HEK293T (cell line): ENCODE measurements around the gene LMAN1L.

Experiments
- CTCF ChIA-PET: fragments of 350-600 bp; formaldehyde crosslinking; extraction: SDS; loops from one replicate; lab custom pipeline; 2021; ENCODE audit warnings: antibody characterized with exemption, inconsistent platforms; lab: Yijun Ruan, JAX
- POLR2A ChIA-PET: fragments of 350-600 bp; formaldehyde crosslinking; extraction: SDS; loops from one replicate; lab custom pipeline; 2020; ENCODE audit warnings: antibody characterized with exemption, inconsistent platforms; lab: Yijun Ruan, JAX
- DNase-seq: peaks from one replicate; pipeline ENCODE4 v3.0.0; 2012; ENCODE audit warnings: mixed read lengths; ENCODE audit errors: extremely low spot score
- ARNT ChIP-seq: fragments of 450-650 bp; IDR thresholded peaks from 2 replicates; pipeline ENCODE4 v1.6.1; 2017; ENCODE audit warnings: mild to moderate bottlenecking
- BHLHE40 ChIP-seq: fragments of 450-650 bp; IDR thresholded peaks from 2 replicates; pipeline ENCODE4 v1.6.1; 2016; ENCODE audit warnings: mild to moderate bottlenecking, moderate library complexity, borderline replicate concordance
- CTBP1 ChIP-seq: fragments of 450-650 bp; IDR thresholded peaks from 2 replicates; pipeline ENCODE4 v1.6.1; 2016; ENCODE audit warnings: borderline replicate concordance
- ELF4 ChIP-seq: fragments of 450-650 bp; IDR thresholded peaks from 2 replicates; pipeline ENCODE4 v1.6.1; 2017; ENCODE audit warnings: antibody characterized with exemption
- FOXA1 ChIP-seq: fragments of 450-650 bp; IDR thresholded peaks from 2 replicates; pipeline ENCODE4 v1.6.1; 2016; ENCODE audit warnings: mild to moderate bottlenecking
- FOXK2 ChIP-seq: fragments of 450-650 bp; IDR thresholded peaks from 2 replicates; pipeline ENCODE4 v1.6.1; 2016; ENCODE audit warnings: mild to moderate bottlenecking
- FOXM1 ChIP-seq: fragments of 450-650 bp; IDR thresholded peaks from 2 replicates; pipeline ENCODE4 v1.6.1; 2017; ENCODE audit warnings: mild to moderate bottlenecking, borderline replicate concordance
- HDGF ChIP-seq: fragments of 450-650 bp; IDR thresholded peaks from 2 replicates; pipeline ENCODE4 v1.6.1; 2017; ENCODE audit warnings: antibody characterized with exemption, borderline replicate concordance
- L3MBTL2 ChIP-seq: fragments of 450-650 bp; conservative IDR thresholded peaks from 2 replicates; pipeline ENCODE4 v1.6.1; 2016; ENCODE audit warnings: mild to moderate bottlenecking
- LEF1 ChIP-seq: fragments of 450-650 bp; IDR thresholded peaks from 2 replicates; pipeline ENCODE4 v1.6.1; 2017; ENCODE audit warnings: mild to moderate bottlenecking, borderline replicate concordance
- NFRKB ChIP-seq: fragments of 450-650 bp; IDR thresholded peaks from 2 replicates; pipeline ENCODE4 v1.6.1; 2016; ENCODE audit warnings: mild to moderate bottlenecking, moderate library complexity
- PKNOX1 ChIP-seq: fragments of 450-650 bp; IDR thresholded peaks from 2 replicates; pipeline ENCODE4 v1.6.1; 2016
- SP1 ChIP-seq: fragments of 450-650 bp; IDR thresholded peaks from 2 replicates; pipeline ENCODE4 v1.6.1; 2017
- SUZ12 ChIP-seq: fragments of 450-650 bp; IDR thresholded peaks from 2 replicates; pipeline ENCODE4 v1.6.1; 2016; ENCODE audit warnings: mild to moderate bottlenecking
- TARDBP ChIP-seq: fragments of 450-650 bp; IDR thresholded peaks from 2 replicates; pipeline ENCODE4 v1.6.1; 2016
- ZNF384 ChIP-seq: fragments of 450-650 bp; IDR thresholded peaks from 2 replicates; pipeline ENCODE4 v1.6.1; 2016

LMAN1L gene

DNA sequence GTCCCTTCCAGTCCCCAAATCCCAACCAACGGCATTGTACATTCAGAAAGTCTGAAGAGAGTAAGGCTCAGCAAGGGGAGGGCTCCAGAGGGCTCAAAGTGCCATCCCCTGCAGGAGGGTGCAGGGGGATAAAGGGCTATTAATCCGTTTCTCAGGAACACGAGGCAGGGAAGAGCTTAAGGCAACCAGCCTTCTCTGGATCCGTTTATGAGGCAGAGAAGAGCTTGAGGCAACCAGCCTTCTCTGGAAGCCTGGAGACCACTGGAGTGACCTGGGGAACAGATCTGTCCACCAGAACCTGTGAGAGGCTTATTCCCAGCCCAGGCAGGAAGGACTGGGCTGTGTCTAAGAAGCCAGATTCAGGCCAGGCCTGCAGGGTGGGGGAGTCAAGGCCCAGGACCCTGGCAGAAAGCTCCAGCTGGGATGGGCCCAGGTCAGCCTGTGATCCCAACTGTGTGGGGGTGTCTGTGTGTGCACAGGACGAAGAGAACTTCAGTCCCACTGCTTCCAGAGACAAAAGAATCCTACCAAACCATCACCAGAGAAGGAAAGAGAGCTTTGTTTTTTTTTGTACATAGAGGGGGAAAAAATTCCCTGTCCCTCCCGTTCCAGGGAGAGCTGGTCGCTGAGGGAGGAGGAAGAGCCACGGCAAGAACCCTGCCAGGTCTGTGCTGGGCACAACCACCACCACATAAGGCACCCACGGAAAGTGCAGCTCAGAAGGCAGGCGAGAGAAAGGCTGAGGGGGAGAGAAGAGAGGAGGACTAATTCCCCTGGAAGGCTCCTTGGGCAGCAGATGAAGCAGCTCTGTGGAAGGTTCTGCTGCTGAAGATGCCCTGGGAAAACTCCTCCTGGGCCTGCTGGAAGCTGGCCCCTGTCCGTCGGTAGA is 31.9 kb downstream of the LMAN1L start:
- TF ChIP-seq SP1 (no peak), TARDBP (no peak), ARNT (no peak), PKNOX1 (no peak), LEF1 (no peak), HDGF (no peak), CTBP1 (no peak), FOXA1 (no peak), SUZ12 (no peak), ELF4 (no peak), FOXM1 (no peak), NFRKB (no peak), BHLHE40 (no peak), FOXK2 (no peak), L3MBTL2 (no peak), ZNF384 (no peak)
- no peak for DNase-seq
- CTCF ChIA-PET: interaction anchor here (0.7 kb wide), 1 partner anchor 75 kb away, joined by 4 read pairs; no protein-coding TSS in a partner anchor
- POLR2A ChIA-PET: interaction anchor here (0.7 to 3.5 kb wide), 9 partner anchors 9 to 609 kb away, joined by 3 to 17 read pairs (median 4); partner anchors contain the start of genes COX5A, FAM219B and MPI

DNA sequence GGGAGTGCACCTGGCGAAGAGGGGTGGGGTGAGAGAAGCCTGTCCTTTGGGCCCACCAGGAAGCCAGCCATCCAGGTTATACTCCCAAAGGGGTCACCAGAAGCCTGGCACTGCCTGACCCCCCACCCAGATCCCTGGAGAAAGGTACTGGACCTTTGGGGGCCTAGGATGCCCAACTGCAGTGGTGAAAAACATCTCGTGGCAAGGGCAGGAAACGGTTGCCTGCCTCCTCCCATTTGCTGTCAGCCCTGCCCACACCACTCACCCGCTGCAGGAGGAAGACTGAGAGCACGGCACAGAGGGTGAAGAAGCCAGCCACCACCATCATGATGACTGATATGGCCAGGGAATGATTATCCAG is 32.6 kb downstream of the LMAN1L start:
- ChIA-PET POLR2A (interaction anchor here (1.0 to 3.5 kb wide), 5 partner anchors 9 to 608 kb away, joined by 3 to 17 read pairs (median 4); partner anchors contain the start of genes FAM219B and MPI), CTCF (no interaction called here)
- DNase-seq: no peak
- no peak for TF ChIP-seq CTBP1

DNA sequence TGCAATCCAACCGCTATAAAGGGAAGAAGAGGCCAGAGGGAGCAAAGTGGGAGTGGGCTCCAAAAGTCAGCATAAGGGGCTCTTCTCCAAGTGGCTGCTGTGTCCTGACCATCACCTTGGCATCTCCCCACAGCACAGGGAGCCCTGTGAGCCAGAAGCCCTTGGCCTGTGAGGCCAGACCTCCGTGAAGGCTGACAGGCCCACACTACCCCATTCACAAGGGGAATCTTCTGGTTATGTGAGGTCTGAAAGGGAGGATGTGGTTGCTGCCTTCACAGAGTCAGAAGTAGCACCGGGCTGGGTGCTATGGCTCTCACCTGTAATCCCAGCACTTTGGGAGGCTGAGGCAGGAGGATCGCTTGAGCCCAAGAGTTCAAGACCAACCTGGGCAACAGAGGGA is 32.9 kb downstream of the LMAN1L start:
- POLR2A ChIA-PET: interaction anchor here (1.6 to 3.5 kb wide), 2 partner anchors 44 to 50 kb away, joined by 4 to 17 read pairs; partner anchors contain the start of gene MPI
- DNase-seq: no peak
- CTCF ChIA-PET: no interaction called here
- TF ChIP-seq HDGF (no peak), BHLHE40 (no peak), ZNF384 (no peak), TARDBP (no peak), LEF1 (no peak), CTBP1 (no peak), SP1 (no peak), ELF4 (no peak), PKNOX1 (no peak), NFRKB (no peak), SUZ12 (no peak), FOXK2 (no peak), FOXM1 (no peak), L3MBTL2 (no peak), ARNT (no peak), FOXA1 (no peak)

DNA sequence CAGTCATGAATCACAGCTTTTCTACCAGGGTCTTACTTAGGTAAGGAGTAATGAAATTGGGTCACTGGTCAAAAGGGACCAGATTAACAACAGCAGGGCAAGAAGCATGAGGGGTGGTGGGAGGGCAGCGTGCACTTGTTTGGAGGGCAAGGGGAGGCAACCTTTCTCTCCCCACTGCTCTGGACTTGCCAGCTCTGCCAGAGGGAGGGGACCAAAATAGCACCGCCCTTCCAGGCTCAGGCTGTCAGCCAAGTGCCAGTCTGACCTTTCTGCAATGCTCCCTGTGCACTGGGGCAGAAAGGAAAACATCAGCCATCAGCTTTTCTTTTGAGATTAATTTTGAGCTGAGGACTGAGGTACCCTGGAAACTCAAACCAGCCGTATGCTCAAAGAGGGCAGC is 34.8 kb downstream of the LMAN1L start:
- CTCF ChIA-PET: no interaction called here
- DNase-seq: no peak
- TF ChIP-seq SP1 (no peak), ZNF384 (no peak), CTBP1 (no peak), LEF1 (no peak), FOXK2 (no peak), SUZ12 (no peak), PKNOX1 (no peak), NFRKB (no peak), L3MBTL2 (no peak), ARNT (no peak), ELF4 (no peak), FOXA1 (no peak)
- POLR2A ChIA-PET: no interaction called here

GRCh38 chr15:74850393-74850792 is 37.8 kb downstream of the LMAN1L start:
- CTCF ChIA-PET: no interaction called here

More at GRCh38 chr15:74850393-74850792, 37.8 kb downstream of the LMAN1L start:
- DNase-seq: no peak
- no peak for TF ChIP-seq CTBP1
- TF ChIP-seq HDGF: no peak
- TF ChIP-seq FOXK2: no peak
- no peak for TF ChIP-seq FOXA1
- no peak for TF ChIP-seq LEF1
- no peak for TF ChIP-seq PKNOX1
- no peak for TF ChIP-seq BHLHE40
- POLR2A ChIA-PET: no interaction called here
